Stomach (tissue), 4 donors: ENCODE data around the gene RMND5A.

Source experiments
- POLR2A ChIP-seq, 4 donors: fragments of 450-650 bp; IDR thresholded peaks; one replicate each; pipeline ENCODE4 v1.6.1; 2016; ENCODE audit warnings: antibody characterized with exemption in 4 of 4, control low read depth in 2 of 4, mild to moderate bottlenecking in 1 of 4, moderate library complexity in 1 of 4
- TF ChIP-seq, protein P1 (sequence below), 7 experiments: fragments of 450-650 bp in 4 of 7; fragments of 200-600 bp in 3 of 7; sonication (generic) in 3 of 7; IDR thresholded peaks; one replicate each; pipeline ENCODE4 v1.5.1; 2016 to 2019; ENCODE audit warnings: antibody characterized with exemption in 7 of 7, control low read depth in 2 of 7, mild to moderate bottlenecking in 1 of 7

DNA sequence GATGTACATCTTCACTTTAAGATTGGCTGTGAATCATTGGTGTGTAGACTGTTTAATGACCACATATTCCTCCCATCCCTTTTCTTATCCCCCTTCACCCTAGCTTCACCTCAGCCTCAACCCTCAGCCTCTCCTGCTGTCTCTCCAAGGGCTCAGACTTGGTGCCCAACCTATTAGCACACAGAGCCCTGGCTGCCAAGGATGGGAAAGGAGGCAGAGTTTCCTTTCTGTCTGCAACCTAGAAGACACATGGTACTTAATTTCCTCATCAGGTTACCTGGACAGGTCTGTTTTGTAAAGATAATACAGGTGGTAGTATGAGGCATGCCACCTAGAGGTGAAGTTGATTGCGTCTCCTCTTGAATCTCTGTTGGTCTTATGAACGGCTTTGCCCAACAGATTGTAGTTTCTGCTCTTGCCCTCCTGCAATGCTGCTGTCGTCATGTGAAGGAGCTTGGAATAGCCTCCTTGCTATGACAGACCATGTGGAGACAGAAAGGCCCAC lies 44.5 kb upstream of the RMND5A start:
- TF ChIP-seq, protein P1, sequence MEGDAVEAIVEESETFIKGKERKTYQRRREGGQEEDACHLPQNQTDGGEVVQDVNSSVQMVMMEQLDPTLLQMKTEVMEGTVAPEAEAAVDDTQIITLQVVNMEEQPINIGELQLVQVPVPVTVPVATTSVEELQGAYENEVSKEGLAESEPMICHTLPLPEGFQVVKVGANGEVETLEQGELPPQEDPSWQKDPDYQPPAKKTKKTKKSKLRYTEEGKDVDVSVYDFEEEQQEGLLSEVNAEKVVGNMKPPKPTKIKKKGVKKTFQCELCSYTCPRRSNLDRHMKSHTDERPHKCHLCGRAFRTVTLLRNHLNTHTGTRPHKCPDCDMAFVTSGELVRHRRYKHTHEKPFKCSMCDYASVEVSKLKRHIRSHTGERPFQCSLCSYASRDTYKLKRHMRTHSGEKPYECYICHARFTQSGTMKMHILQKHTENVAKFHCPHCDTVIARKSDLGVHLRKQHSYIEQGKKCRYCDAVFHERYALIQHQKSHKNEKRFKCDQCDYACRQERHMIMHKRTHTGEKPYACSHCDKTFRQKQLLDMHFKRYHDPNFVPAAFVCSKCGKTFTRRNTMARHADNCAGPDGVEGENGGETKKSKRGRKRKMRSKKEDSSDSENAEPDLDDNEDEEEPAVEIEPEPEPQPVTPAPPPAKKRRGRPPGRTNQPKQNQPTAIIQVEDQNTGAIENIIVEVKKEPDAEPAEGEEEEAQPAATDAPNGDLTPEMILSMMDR (IDR thresholded peaks at IDR 0.05) = peak in 4 of 7 experiments; percentile 14 to 45 (median 44)
- TF ChIP-seq POLR2A (IDR thresholded peaks at IDR 0.05) = no peak
